Measurements from ENCODE around the gene CNTN4. TPM values are rescaled to one million over a fixed set of nuclear protein-coding genes. Genes with fewer than 3 reads are reported as not detected.
A peak's percentile ranks its signal among the peaks of the same experiment; 100 is the strongest.

The CNTN4 gene
- total RNA-seq, 1 donor from 2014 or later = 16.1 TPM

DNA sequence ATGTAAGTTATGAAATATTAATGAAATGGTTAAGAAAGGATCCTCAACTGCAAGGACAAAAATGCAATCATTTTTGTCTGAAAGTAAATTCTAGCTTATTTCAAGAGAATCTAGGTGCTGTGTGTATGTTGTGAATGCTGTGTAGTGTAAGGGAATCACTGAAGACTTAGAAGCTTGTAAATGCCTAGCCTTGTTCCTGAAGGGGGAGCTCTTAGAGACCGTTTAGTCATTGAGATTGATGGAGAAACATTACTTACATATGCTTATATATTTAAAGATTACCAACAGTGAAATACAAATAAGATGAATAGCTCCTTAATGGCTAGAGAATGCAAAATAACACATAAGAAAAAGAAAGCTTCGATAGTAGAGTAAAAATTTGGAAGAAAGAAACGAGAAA lies 67.9 kb downstream of the CNTN4 start:
- H3K4me1 Mint-ChIP-seq (ENCODE audit: low read depth) = peaks cover 1% of the 10 kb centered on the region
- H3K4me3 Mint-ChIP-seq (ENCODE audit: low read depth) = no peak overlapping the region
- no peak overlapping the region for H3K27ac Mint-ChIP-seq
- peaks cover 1% of the 10 kb centered on the region for H3K36me3 Mint-ChIP-seq (ENCODE audit: insufficient read depth)
- DNase-seq (ENCODE audit: low spot score, unreplicated experiment) = no peak
- H3K9me3 Mint-ChIP-seq (ENCODE audit: low read depth) = peaks cover 12% of the 10 kb centered on the region
- TF ChIP-seq, protein P1, sequence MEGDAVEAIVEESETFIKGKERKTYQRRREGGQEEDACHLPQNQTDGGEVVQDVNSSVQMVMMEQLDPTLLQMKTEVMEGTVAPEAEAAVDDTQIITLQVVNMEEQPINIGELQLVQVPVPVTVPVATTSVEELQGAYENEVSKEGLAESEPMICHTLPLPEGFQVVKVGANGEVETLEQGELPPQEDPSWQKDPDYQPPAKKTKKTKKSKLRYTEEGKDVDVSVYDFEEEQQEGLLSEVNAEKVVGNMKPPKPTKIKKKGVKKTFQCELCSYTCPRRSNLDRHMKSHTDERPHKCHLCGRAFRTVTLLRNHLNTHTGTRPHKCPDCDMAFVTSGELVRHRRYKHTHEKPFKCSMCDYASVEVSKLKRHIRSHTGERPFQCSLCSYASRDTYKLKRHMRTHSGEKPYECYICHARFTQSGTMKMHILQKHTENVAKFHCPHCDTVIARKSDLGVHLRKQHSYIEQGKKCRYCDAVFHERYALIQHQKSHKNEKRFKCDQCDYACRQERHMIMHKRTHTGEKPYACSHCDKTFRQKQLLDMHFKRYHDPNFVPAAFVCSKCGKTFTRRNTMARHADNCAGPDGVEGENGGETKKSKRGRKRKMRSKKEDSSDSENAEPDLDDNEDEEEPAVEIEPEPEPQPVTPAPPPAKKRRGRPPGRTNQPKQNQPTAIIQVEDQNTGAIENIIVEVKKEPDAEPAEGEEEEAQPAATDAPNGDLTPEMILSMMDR (IDR thresholded peaks at IDR 0.05; ENCODE audit: unreplicated experiment) = peak; percentile 45
- H3K27me3 Mint-ChIP-seq = no peaks in the 10 kb centered on the region

DNA sequence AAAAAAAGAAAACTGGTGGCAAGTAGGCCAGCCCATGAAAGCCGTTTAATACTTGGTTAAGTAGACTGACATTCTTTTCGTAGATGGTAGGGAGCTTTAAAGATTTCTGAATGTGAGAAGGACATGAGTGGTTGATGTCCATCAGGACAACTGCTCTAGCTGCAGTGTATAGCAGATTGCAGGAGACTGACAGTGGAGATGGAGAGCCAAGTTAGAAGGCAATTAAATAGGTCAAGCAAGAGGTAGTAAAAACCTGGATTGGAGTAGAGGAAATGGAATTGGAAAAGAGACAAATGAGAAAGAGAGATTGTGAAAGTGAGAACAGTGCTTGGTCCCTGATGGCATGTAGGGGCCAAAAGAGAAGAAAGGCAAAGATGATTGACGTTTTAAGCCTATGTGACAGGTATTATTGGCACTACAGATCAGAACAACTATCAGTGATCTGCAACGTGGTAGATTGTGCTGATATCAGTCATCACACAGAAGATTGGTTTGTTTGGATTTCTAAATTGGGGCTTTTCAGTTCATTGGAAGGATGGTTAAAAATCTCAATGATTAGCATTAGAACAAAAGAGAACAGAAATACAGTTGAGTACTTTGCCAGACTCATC lies 74.0 kb downstream of the CNTN4 start:
- Mint-ChIP-seq H3K9me3 (ENCODE audit: low read depth) (peaks cover 5% of the 10 kb centered on the region), H3K27ac (no peak overlapping the region), H3K4me3 (ENCODE audit: low read depth) (no peak overlapping the region), H3K36me3 (ENCODE audit: insufficient read depth) (peaks cover 3% of the 10 kb centered on the region), H3K27me3 (no peaks in the 10 kb centered on the region), H3K4me1 (ENCODE audit: low read depth) (peaks cover 4% of the 10 kb centered on the region)
- TF ChIP-seq, protein P1 (IDR thresholded peaks at IDR 0.05; ENCODE audit: unreplicated experiment) = no peak
- no peak for DNase-seq (ENCODE audit: low spot score, unreplicated experiment)

DNA sequence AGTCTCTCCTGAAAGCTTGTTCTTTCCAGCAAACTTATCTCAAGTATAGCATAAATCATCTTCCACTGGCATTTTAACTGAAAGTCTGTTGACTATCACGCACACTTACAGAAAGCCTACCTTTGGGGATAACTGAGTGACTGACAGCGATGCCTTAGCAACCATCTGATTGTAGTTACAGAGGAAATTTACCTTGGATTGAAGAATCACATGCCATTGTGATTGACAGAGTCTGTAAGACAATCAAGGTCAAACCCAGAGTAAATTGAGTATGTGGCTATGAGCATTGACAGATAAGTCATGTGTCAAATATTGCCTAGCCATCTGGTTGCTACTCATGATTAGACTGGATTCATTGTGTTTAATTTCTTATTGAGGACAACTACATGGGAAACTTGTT lies 82.0 kb downstream of the CNTN4 start:
- Mint-ChIP-seq H3K27me3 (no peaks in the 10 kb centered on the region), H3K27ac (no peak overlapping the region), H3K36me3 (ENCODE audit: insufficient read depth) (no peaks in the 10 kb centered on the region), H3K4me3 (ENCODE audit: low read depth) (peak overlapping the region; percentile 12), H3K9me3 (ENCODE audit: low read depth) (no peaks in the 10 kb centered on the region), H3K4me1 (ENCODE audit: low read depth) (peaks cover 27% of the 10 kb centered on the region)
- DNase-seq (ENCODE audit: low spot score, unreplicated experiment) = no peak
- TF ChIP-seq, protein P1 (IDR thresholded peaks at IDR 0.05; ENCODE audit: unreplicated experiment) = no peak

DNA sequence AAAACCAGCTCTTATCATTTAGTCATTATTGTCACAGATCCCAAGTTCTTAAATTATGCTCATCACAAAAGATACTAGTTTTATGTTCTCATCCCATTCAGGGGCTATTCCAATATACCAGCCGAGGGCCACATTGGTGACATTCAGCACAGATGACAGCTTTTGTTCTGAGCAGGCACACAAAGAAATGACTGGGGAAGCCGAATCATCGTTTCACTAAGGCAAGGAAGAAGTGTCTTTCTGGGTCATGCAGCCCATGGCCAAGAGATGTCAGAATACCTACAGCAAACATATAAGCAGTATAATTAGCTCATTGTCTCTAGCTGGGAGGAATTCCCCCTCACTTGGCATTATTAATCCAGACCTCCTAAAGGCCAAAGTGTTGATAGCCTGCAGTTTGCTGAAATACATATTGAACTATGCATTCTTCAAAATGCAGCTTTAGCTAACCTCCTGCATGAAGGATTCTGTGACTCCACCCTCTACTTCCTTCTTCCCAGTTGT lies 100.2 kb downstream of the CNTN4 start:
- H3K36me3 Mint-ChIP-seq (ENCODE audit: insufficient read depth) = no peaks in the 10 kb centered on the region
- TF ChIP-seq, protein P1 (IDR thresholded peaks at IDR 0.05; ENCODE audit: unreplicated experiment) = no peak
- no peak overlapping the region for H3K4me3 Mint-ChIP-seq (ENCODE audit: low read depth)
- no peak for DNase-seq (ENCODE audit: low spot score, unreplicated experiment)
- H3K27me3 Mint-ChIP-seq = no peaks in the 10 kb centered on the region
- H3K4me1 Mint-ChIP-seq (ENCODE audit: low read depth) = peaks cover 13% of the 10 kb centered on the region
- no peak overlapping the region for H3K27ac Mint-ChIP-seq
- no peaks in the 10 kb centered on the region for H3K9me3 Mint-ChIP-seq (ENCODE audit: low read depth)

DNA sequence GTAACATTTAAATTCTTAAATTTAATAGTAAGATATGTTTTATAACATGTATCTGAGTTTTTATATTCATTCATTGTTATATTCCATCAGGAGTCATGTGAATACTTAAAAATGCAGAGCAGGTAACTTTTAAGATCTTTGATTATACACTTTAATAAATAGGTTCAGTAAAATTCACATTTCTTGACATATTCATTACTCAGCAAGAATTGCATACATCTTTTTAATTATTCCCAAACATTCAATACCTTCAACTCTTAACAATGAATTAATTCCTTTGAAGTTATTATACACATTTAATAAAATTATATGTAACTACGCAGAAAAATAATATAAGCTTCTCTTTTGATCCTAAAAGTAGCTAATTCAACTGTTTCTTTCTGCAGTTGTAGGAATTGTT lies 105.4 kb downstream of the CNTN4 start:
- DNase-seq (ENCODE audit: low spot score, unreplicated experiment) = no peak
- Mint-ChIP-seq H3K9me3 (ENCODE audit: low read depth) (no peaks in the 10 kb centered on the region), H3K4me3 (ENCODE audit: low read depth) (no peak overlapping the region), H3K36me3 (ENCODE audit: insufficient read depth) (no peaks in the 10 kb centered on the region), H3K27ac (no peak overlapping the region), H3K4me1 (ENCODE audit: low read depth) (peaks cover 20% of the 10 kb centered on the region), H3K27me3 (no peaks in the 10 kb centered on the region)
- TF ChIP-seq, protein P1 (IDR thresholded peaks at IDR 0.05; ENCODE audit: unreplicated experiment) = no peak

All from progenitor cell of endocrine pancreas (in vitro differentiated cells).